Endothelial cell of umbilical vein (primary cell): ENCODE results near the gene CDK11B. TPM values are rescaled to one million over a fixed set of nuclear protein-coding genes. Genes with fewer than 3 reads are reported as not detected.

Source experiments
- BruUV-seq: library from RNA; stranded (reverse); fragments of 400-500 nt; replicated peaks from 2 replicates; lab custom pipeline; 2021; lab: Mats Ljungman, UMichigan
- CTCF ChIA-PET: fragments of 300-600, 350-600 bp; sonication (Branson Sonifier 250); formaldehyde crosslinking; loops from one replicate; lab custom pipeline; 2021; ENCODE audit warnings: antibody characterized with exemption, inconsistent platforms; lab: Charles Lee
- POLR2A ChIA-PET: fragments of 300-600, 350-600 bp; sonication (Branson Sonifier 250); formaldehyde crosslinking; loops from one replicate; lab custom pipeline; 2021; ENCODE audit warnings: antibody characterized with exemption, inconsistent platforms; lab: Charles Lee
- DNase-seq: peaks from one replicate; pipeline ENCODE4 v3.0.0-alpha.2; 2011; ENCODE audit warnings: low read depth, low spot score
- FAIRE-seq: peaks from 2 replicates; lab custom pipeline; 2011; peaks lifted over from hg19 to GRCh38; lab: Jason Lieb, UNC
- H2AFZ ChIP-seq: 2 replicates; pipeline ENCODE4 v1.6.0; 2012; ENCODE audit warnings: low read depth, low read length, control low read depth, inconsistent platforms
- H3K27ac ChIP-seq: 2 replicates; pipeline ENCODE4 v1.5.1; 2011; ENCODE audit warnings: low read depth, mild to moderate bottlenecking, control low read depth, low read length, moderate library complexity; ENCODE audit not compliant: insufficient read depth
- H3K27me3 ChIP-seq, 2 experiments: 2 replicates each; pipeline versions ENCODE4 v1.6.0 to v1.6.1; 2011; ENCODE audit warnings: low read length in 2 of 2, mixed read lengths in 1 of 2; ENCODE audit not compliant: control insufficient read depth in 2 of 2, insufficient read depth in 2 of 2
- H3K36me3 ChIP-seq, 2 experiments: 2 replicates in 1 of 2; 3 replicates in 1 of 2; pipeline ENCODE4 v1.5.1; 2011; ENCODE audit warnings: low read length in 2 of 2, mild to moderate bottlenecking in 1 of 2, moderate library complexity in 1 of 2; ENCODE audit not compliant: control insufficient read depth in 2 of 2, insufficient read depth in 2 of 2; ENCODE audit errors: extremely low read depth in 1 of 2
- H3K4me1 ChIP-seq: 3 replicates; pipeline ENCODE4 v1.5.1; 2011; ENCODE audit warnings: mild to moderate bottlenecking, low read length; ENCODE audit not compliant: control insufficient read depth, insufficient read depth; ENCODE audit errors: extremely low read depth
- H3K4me2 ChIP-seq: 2 replicates; pipeline ENCODE4 v1.6.1; 2011; ENCODE audit warnings: low read length, control low read depth, mixed read lengths; ENCODE audit not compliant: insufficient read depth
- H3K4me3 ChIP-seq, 3 experiments: fragments of 200-600 bp in 1 of 3; sonication (generic), shearing (Covaris generic) in 1 of 3; replicated peaks in 1 of 3; 2 replicates each; pipeline ENCODE4 v1.5.1; 2011 to 2016; ENCODE audit warnings: control low read depth in 3 of 3, low read length in 3 of 3, mild to moderate bottlenecking in 2 of 3, inconsistent platforms in 1 of 3, low read depth in 1 of 3, moderate library complexity in 1 of 3; ENCODE audit not compliant: insufficient read depth in 1 of 3
- H3K79me2 ChIP-seq: 2 replicates; pipeline ENCODE4 v1.6.0; 2012; ENCODE audit warnings: low read length, inconsistent platforms; ENCODE audit not compliant: control insufficient read depth, insufficient read depth
- H3K9ac ChIP-seq: replicated peaks from 2 replicates; pipeline ENCODE3; 2011; ENCODE audit warnings: low read length, control low read depth; ENCODE audit not compliant: insufficient read depth; ENCODE audit errors: extremely low read depth
- H3K9me1 ChIP-seq: replicated peaks from 3 replicates; pipeline ENCODE4 v1.6.0; 2011; ENCODE audit warnings: mild to moderate bottlenecking, low read length; ENCODE audit not compliant: control insufficient read depth, insufficient read depth; ENCODE audit errors: extremely low read depth
- H3K9me3 ChIP-seq: replicated peaks from 2 replicates; pipeline ENCODE4 v1.5.1; 2012; ENCODE audit warnings: low read length, inconsistent platforms; ENCODE audit not compliant: control insufficient read depth, insufficient read depth
- H4K20me1 ChIP-seq: replicated peaks from 2 replicates; pipeline ENCODE3; 2011; ENCODE audit warnings: mild to moderate bottlenecking, low read length; ENCODE audit not compliant: control insufficient read depth, insufficient read depth; ENCODE audit errors: extremely low read depth
- EZH2 ChIP-seq: IDR thresholded peaks from 2 replicates; pipeline ENCODE4 v1.6.1; 2012; ENCODE audit warnings: borderline replicate concordance, low read depth, mild to moderate bottlenecking, moderate library complexity, low read length, inconsistent platforms; ENCODE audit not compliant: severe bottlenecking
- FOS ChIP-seq: IDR thresholded peaks from 2 replicates; pipeline ENCODE4 v1.6.1; 2011; ENCODE audit warnings: mild to moderate bottlenecking, low read length, moderate library complexity, borderline replicate concordance; ENCODE audit not compliant: insufficient read depth
- GATA2 ChIP-seq: IDR thresholded peaks from 2 replicates; pipeline ENCODE4 v1.7.0; 2011; ENCODE audit warnings: low read depth, mild to moderate bottlenecking, moderate library complexity, mixed read lengths, low read length; ENCODE audit not compliant: insufficient read length, insufficient read depth
- JUN ChIP-seq: IDR thresholded peaks from 2 replicates; pipeline ENCODE4 v1.6.1; 2011; ENCODE audit warnings: borderline replicate concordance, low read depth; ENCODE audit not compliant: insufficient read length, insufficient read depth
- MYC ChIP-seq: IDR thresholded peaks from one replicate; pipeline ENCODE4 v1.6.1; 2011; ENCODE audit warnings: mild to moderate bottlenecking, low read depth, low read length
- POLR2A ChIP-seq: IDR thresholded peaks from 2 replicates; pipeline ENCODE4 v1.6.1; 2012; ENCODE audit warnings: low read depth, mild to moderate bottlenecking, control low read depth, low read length
- POLR2AphosphoS5 ChIP-seq: IDR thresholded peaks from 2 replicates; pipeline ENCODE4 v1.6.1; 2012; ENCODE audit warnings: low read depth, mild to moderate bottlenecking, control low read depth, low read length, moderate library complexity; ENCODE audit not compliant: insufficient read depth
- dilution Hi-C: fragments of 300-500 bp; cut with MboI; formaldehyde crosslinking; loops from one replicate; pipeline ENCODE4 v1.15.0; 2019; ENCODE audit warnings: low sequenced_read_pairs; ENCODE audit not compliant: extremely low pct_ligation_motif_present
- intact Hi-C: fragments of 100-400 bp; cut with micrococcal nuclease; formaldehyde crosslinking; loops from one replicate; pipeline ENCODE4 v1.10.0; 2022
- polyA plus RNA-seq, 4 experiments: library from polyadenylated mRNA; depleted of rRNA in 3 of 4; stranded (reverse) in 3 of 4; unstranded in 1 of 4; fragments of >200 nt; gene quantifications; 2 replicates each; pipeline versions ENCODE4 v1.2.1 to v1.2.3, GENCODE V29; 2011 to 2012; ENCODE audit warnings: missing spikeins in 1 of 4
- total RNA-seq: library from RNA; stranded (reverse); gene quantifications from 2 replicates; pipeline ENCODE4 v1.2.3, GENCODE V29; 2021
- TF ChIP-seq, protein P1 (sequence below), 2 donors: IDR thresholded peaks; 1 replicate in 1 of 2; 2 replicates in 1 of 2; pipeline ENCODE4 v1.5.1; 2011; ENCODE audit warnings: low read length in 2 of 2, mild to moderate bottlenecking in 2 of 2, moderate library complexity in 2 of 2, control low read depth in 1 of 2, inconsistent platforms in 1 of 2, low read depth in 1 of 2; ENCODE audit not compliant: insufficient read depth in 1 of 2; ENCODE audit errors: extremely low read depth in 1 of 2
- TF ChIP-seq, protein P2 (sequence below): IDR thresholded peaks from 2 replicates; pipeline ENCODE4 v1.6.1; 2011; ENCODE audit not compliant: insufficient read depth, insufficient read length

The CDK11B gene
- total and polyA plus RNA-seq, 2 donors (not counting 3 experiments of a cell fraction or from before 2014, with no cell fraction given), result 16.4 to 32.0 TPM

DNA sequence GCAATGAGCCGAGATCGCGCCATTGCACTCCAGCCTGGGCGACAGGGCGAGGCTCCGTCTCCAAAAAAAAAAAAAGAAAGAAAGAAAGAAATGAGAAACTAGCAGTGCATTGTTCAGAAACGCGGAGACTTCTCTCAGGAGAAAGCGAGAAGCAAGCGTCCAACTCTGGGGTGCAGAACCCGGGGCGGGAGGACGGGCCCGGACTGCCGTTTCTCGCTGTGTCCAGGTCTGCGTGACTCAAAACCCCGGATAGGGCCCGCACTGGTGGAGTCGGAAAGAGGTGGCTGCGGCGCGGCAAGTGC is 43.9 kb downstream of the CDK11B start:
- peaks cover 3% of the 10 kb centered on the region for H3K79me2 ChIP-seq
- no TSS peak for BruUV-seq
- TF ChIP-seq POLR2AphosphoS5, result no peak
- TF ChIP-seq, protein P1, sequence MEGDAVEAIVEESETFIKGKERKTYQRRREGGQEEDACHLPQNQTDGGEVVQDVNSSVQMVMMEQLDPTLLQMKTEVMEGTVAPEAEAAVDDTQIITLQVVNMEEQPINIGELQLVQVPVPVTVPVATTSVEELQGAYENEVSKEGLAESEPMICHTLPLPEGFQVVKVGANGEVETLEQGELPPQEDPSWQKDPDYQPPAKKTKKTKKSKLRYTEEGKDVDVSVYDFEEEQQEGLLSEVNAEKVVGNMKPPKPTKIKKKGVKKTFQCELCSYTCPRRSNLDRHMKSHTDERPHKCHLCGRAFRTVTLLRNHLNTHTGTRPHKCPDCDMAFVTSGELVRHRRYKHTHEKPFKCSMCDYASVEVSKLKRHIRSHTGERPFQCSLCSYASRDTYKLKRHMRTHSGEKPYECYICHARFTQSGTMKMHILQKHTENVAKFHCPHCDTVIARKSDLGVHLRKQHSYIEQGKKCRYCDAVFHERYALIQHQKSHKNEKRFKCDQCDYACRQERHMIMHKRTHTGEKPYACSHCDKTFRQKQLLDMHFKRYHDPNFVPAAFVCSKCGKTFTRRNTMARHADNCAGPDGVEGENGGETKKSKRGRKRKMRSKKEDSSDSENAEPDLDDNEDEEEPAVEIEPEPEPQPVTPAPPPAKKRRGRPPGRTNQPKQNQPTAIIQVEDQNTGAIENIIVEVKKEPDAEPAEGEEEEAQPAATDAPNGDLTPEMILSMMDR (IDR thresholded peaks at IDR 0.05; ENCODE audit: extremely low read depth in 1 of 2, insufficient read depth in 1 of 2, low read depth in 1 of 2, low read length in 2 of 2), result no peak
- TF ChIP-seq POLR2A, result no peak
- H4K20me1 ChIP-seq, result no peaks in the 10 kb centered on the region
- DNase-seq (no peak), FAIRE-seq (no peak)
- no peak overlapping the region for H3K27ac ChIP-seq
- POLR2A ChIA-PET, result no interaction called here
- H3K9ac ChIP-seq, result peak overlapping the region; percentile 33
- H2AFZ ChIP-seq, result peak overlapping the region; percentile 60
- H3K36me3 ChIP-seq, result peaks cover 0 to 2% of the 10 kb centered on the region in 2 experiments
- peaks cover 16% of the 10 kb centered on the region for H3K4me1 ChIP-seq
- intact Hi-C loops, result loop anchor here (1.0 to 5.0 kb wide), 2 partner anchors 41 to 103 kb away; partner anchors contain the start of genes ATAD3A and SSU72
- peak overlapping the region; percentile 68 to 99 (median 74) for H3K4me3 ChIP-seq
- dilution Hi-C loops, result no loop called here
- H3K9me1 ChIP-seq, result no peaks in the 10 kb centered on the region
- H3K27me3 ChIP-seq, result no peaks in the 10 kb centered on the region
- H3K9me3 ChIP-seq, result no peaks in the 10 kb centered on the region
- CTCF ChIA-PET, result interaction anchor here (1.1 to 1.8 kb wide), 3 partner anchors 11 to 110 kb away, joined by 4 to 6 read pairs (median 4); no protein-coding TSS in a partner anchor
- peak overlapping the region; percentile 62 for H3K4me2 ChIP-seq

DNA sequence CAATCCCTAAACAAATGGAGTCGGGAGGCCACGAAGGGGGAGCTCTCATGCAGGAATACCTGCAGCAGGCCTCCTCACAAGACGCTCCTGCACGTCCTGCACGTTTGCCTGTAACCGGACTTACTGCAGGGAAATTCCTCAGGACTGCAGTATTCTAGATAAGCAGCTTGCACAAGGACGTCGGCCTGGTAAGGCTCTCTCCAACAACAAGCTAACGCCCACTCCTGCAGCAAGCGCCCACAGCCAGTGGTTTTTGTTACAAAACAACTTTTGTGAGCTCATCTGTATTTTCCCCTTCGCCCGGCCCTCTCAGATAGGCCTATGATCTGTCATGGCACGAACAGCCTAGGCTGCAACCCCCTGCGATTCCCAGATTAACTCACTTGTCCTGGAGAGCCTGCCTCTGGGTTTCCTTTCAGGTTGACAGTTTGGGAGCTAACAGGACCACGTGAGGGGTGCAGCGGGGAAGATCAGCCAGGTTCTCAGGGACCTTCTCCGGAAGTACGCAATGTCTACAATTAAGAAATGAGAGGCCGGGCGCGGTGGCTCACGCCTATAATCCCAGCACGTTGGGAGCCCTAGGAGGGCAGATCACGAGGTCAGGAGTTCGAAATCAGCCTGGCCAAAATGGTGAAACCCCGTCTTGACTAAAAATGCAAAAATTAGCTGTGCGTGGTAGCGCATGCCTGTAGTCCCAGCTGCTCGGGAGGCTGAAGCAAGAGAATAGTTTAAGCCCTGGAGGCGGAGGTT is 44.4 kb downstream of the CDK11B start:
- no peak overlapping the region for H2AFZ ChIP-seq
- no peak overlapping the region for H3K27ac ChIP-seq

More for the DNA sequence above, 44.4 kb downstream of the CDK11B start:
- peak; percentile 60 for FAIRE-seq
- Histone ChIP-seq H4K20me1 (no peaks in the 10 kb centered on the region), H3K4me1 (peaks cover 16% of the 10 kb centered on the region), H3K27me3 (no peaks in the 10 kb centered on the region), H3K79me2 (peaks cover 3% of the 10 kb centered on the region), H3K9me3 (no peaks in the 10 kb centered on the region), H3K36me3 (peaks cover 0 to 2% of the 10 kb centered on the region in 2 experiments), H3K9ac (peak overlapping the region; percentile 33), H3K4me3 (peak overlapping the region; percentile 68 to 99 (median 74)), H3K4me2 (peak overlapping the region; percentile 62), H3K9me1 (no peaks in the 10 kb centered on the region)
- dilution Hi-C loops (no loop called here), intact Hi-C loops (no loop called here)
- CTCF ChIA-PET, result interaction anchor here (1.1 to 1.8 kb wide), 3 partner anchors 11 to 37 kb away, joined by 4 to 6 read pairs (median 6); no protein-coding TSS in a partner anchor
- TF ChIP-seq JUN, result no peak
- no peak for TF ChIP-seq GATA2
- TF ChIP-seq FOS, result no peak
- no peak for TF ChIP-seq EZH2
- TF ChIP-seq, protein P1 (IDR thresholded peaks at IDR 0.05; ENCODE audit: extremely low read depth in 1 of 2, insufficient read depth in 1 of 2, low read depth in 1 of 2, low read length in 2 of 2), result no peak
- TF ChIP-seq POLR2AphosphoS5, result no peak
- TF ChIP-seq POLR2A, result no peak
- TF ChIP-seq, protein P2, sequence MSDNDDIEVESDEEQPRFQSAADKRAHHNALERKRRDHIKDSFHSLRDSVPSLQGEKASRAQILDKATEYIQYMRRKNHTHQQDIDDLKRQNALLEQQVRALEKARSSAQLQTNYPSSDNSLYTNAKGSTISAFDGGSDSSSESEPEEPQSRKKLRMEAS, result no peak
- TF ChIP-seq MYC, result no peak
- no peak for DNase-seq
- BruUV-seq, result TSS peak; percentile 53
- POLR2A ChIA-PET, result no interaction called here
